ENCODE measurements around the gene LRRC61.

LRRC61 gene

DNA sequence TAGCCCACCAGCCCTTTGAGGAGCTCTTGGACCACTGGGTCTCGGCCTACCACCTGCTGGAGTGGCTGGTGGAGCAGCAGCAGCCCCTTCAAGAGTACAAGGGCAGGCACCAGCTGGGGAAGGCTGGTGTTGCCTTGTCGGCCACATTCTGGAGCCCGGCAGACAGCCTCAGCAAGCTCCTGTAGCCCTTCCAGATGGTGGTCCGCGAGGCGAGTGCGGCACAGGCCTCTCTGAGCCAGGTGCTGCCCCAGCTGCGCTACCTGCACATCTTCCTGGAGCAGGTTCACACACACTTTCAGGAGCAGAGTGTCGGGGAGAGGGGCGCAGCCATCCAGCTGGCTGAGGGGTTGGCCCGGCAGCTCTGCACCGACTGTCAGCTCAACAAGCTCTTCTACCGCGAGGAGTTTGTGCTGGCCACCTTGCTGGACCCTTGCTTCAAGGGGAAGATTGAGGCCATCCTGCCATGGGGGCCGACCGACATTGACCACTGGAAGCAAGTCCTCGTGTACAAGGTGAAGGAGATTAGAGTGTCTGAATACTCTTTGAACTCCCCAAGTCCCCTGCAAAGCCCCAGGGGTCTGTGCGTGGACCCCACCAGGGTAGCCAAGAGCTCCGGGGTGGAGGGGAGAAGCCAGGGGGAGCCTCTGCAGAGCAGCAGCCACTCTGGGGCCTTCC lies 7.2 kb downstream of the LRRC61 start:
- Mint-ChIP-seq H3K27me3 (no peaks in the 10 kb centered on the region), H3K9me3 (no peaks in the 10 kb centered on the region), H3K27ac (no peak overlapping the region), H3K4me1 (peaks cover 4% of the 10 kb centered on the region), H3K4me3 (no peak overlapping the region), H3K36me3 (peaks cover 25% of the 10 kb centered on the region)
- ATAC-seq (ENCODE audit: low read depth): no peak
- no peak for DNase-seq (ENCODE audit: low spot score in 2 of 2)

DNA sequence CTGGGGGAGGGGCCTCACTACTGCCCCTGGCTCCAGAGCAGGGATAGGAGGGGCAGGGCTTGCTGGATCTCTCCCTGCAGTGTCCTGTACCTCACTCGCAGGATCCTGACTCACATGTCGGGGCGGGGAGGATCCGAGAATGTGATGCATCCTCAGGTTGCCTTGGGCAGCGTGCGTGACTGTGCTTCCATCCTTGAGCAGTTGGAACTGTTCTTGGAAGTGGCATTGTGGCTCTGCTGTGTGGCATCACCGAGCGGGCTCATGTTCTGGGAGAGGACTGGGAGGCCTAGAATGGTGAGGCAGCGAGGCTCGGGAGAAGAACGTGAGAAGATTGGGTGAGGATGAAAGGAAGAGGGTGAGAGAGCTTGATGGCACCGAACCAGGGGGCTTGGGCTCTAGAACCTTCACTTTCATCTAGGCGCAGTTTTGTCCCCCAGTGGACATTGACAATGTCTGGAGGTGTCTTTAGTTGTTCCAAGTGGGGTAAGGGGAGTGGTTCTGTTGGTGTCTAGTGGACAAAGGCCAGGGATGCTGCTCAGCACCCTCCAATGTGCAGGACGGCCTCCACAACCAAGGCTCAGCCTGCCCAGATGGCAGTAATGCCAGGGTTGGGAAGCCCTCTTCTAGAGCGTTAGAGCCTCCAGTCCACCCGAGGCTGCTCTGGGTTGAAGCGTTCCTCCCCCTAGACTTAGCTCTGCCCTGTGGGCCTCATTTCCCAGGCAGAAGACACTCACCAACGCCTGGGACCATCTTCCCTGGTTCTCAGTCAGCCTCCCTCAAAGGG lies 9.9 kb downstream of the LRRC61 start:
- no peak overlapping the region for H3K4me3 Mint-ChIP-seq
- H3K9me3 Mint-ChIP-seq: no peaks in the 10 kb centered on the region
- DNase-seq (ENCODE audit: low spot score in 2 of 2) (no peak), ATAC-seq (ENCODE audit: low read depth) (no peak)
- peaks cover 2% of the 10 kb centered on the region for H3K4me1 Mint-ChIP-seq
- H3K27me3 Mint-ChIP-seq: peaks cover 1% of the 10 kb centered on the region
- H3K36me3 Mint-ChIP-seq: peaks cover 23% of the 10 kb centered on the region
- no peak overlapping the region for H3K27ac Mint-ChIP-seq

DNA sequence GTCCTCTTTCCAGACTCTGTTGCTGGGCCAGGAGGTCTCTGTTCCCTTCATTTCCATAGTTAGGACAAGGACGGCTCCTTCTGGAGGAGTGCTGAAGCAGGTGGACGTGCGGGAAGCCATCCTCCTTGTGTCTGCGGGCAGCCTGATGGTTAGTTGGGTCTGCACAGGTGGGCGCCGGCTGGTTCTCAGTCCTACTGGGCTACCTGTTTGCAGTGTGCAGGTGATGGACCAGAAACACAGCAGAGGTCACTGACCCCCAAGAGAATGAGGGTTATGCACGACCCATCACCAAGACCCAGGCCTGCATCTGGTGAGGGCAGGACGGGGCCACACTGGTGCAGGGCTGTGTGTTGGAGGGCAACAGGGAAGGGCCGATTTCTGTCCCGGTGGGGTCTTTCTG lies 10.5 kb downstream of the LRRC61 start:
- DNase-seq (ENCODE audit: low spot score in 2 of 2): no peak
- Mint-ChIP-seq H3K9me3 (no peaks in the 10 kb centered on the region), H3K27me3 (peaks cover 2% of the 10 kb centered on the region), H3K4me1 (peaks cover 2% of the 10 kb centered on the region), H3K27ac (no peak overlapping the region), H3K36me3 (peaks cover 25% of the 10 kb centered on the region), H3K4me3 (no peak overlapping the region)
- no peak for ATAC-seq (ENCODE audit: low read depth)

DNA sequence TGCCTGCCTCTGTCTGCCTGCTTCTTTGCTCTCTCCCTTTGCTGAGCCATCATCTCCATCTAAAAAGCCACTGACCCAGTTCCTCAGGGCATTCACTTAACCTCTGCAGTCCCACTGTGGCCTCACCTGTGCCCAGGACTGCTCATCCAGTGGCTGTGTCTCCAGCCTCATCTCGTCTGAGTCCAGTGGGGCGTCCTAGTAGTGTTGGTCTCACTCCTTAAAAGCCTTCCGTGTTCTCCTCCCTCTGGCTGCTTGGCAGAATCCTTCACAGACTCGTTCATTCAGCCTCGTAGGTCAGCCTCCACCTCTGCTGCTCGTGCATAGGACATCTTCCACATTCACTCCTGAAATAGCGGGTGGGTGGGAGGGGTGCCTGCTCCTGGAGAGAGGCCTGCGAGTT lies 11.0 kb downstream of the LRRC61 start:
- no peak for DNase-seq (ENCODE audit: low spot score in 2 of 2)
- H3K9me3 Mint-ChIP-seq: no peaks in the 10 kb centered on the region
- H3K36me3 Mint-ChIP-seq: peaks cover 20% of the 10 kb centered on the region
- ATAC-seq (ENCODE audit: low read depth): no peak
- no peak overlapping the region for H3K4me3 Mint-ChIP-seq
- H3K27me3 Mint-ChIP-seq: peaks cover 2% of the 10 kb centered on the region
- no peak overlapping the region for H3K27ac Mint-ChIP-seq
- peaks cover 2% of the 10 kb centered on the region for H3K4me1 Mint-ChIP-seq

DNA sequence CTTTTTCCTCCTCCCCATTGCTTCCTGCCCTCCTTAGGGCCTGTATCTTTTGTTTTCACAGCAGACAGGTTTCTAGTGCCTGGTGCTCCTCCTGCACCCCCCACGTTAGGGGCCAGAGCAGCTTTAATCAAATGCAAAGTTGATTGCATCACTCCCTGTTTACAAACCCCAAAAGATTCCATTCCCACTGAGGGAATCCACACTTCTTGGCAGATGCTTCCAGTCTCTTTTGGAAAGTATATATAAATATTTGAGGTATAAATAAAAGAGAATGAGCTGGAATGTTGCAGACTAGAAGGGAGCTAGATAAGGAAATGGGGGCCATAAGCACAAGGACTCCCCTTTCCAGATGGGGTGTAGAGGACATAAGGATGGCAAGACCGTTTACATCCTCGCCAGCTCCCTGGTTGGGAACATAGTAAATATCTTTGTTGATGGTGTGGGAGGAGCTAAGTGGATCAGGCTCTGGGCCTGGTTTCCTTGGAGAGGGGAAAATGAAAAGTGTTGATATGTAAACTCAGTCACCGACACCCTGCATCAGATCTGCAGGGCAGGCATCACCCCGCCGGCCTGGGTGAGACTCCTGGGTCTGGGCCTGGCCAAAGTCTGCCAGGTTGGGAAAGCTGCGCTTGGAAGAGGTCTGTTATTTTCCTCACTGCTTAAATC lies 12.1 kb downstream of the LRRC61 start:
- no peak overlapping the region for H3K4me3 Mint-ChIP-seq
- peaks cover 7% of the 10 kb centered on the region for H3K4me1 Mint-ChIP-seq
- no peaks in the 10 kb centered on the region for H3K9me3 Mint-ChIP-seq
- ATAC-seq (ENCODE audit: low read depth): no peak
- DNase-seq (ENCODE audit: low spot score in 2 of 2): no peak
- no peak overlapping the region for H3K27ac Mint-ChIP-seq
- H3K27me3 Mint-ChIP-seq: peaks cover 3% of the 10 kb centered on the region
- H3K36me3 Mint-ChIP-seq: peaks cover 22% of the 10 kb centered on the region

DNA sequence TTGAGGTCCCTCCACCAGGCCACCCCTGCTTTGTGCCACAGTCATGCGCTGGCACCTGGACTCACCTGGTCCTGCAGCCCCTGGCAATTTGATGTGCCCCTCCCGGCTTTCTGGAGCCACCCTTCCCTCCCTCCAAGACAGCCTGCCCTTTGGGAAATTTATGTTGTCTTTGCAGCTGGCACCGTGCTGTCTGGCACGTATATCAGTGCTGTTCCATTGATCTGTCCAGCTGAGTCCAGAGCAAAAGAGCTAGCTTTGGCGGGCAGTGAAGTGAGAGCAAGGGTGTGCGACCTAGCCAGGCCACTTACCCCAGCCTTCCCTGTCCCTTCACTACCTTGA lies 12.6 kb downstream of the LRRC61 start:
- DNase-seq (ENCODE audit: low spot score in 2 of 2): no peak

DNA sequence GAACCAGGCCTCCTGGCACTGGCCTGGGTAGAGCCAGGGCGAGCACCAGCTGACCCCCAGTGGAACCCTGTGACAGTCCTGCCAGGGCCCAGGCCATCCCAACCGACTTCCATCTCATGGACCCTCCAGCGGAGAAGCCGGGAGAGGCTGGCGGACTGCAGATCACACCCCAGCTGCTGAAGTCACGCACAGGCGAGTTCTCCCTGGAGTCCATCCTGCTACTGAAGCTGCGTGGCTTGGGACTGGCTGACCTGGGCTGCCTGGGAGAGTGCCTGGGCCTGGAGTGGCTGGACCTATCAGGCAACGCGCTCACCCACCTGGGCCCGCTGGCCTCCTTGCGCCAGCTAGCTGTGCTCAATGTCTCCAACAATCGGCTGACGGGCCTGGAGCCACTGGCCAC lies 13.6 kb downstream of the LRRC61 start:
- Mint-ChIP-seq H3K27ac (no peak overlapping the region), H3K36me3 (peaks cover 19% of the 10 kb centered on the region), H3K4me3 (no peak overlapping the region), H3K27me3 (peaks cover 10% of the 10 kb centered on the region), H3K4me1 (peaks cover 11% of the 10 kb centered on the region), H3K9me3 (no peaks in the 10 kb centered on the region)
- DNase-seq (ENCODE audit: low spot score in 2 of 2) (no peak), ATAC-seq (ENCODE audit: low read depth) (no peak)

More for the DNA sequence above, 12.6 kb downstream of the LRRC61 start:
- Mint-ChIP-seq H3K9me3 (no peaks in the 10 kb centered on the region), H3K27me3 (peaks cover 6% of the 10 kb centered on the region), H3K4me3 (no peak overlapping the region), H3K36me3 (peaks cover 20% of the 10 kb centered on the region), H3K4me1 (peaks cover 10% of the 10 kb centered on the region), H3K27ac (no peak overlapping the region)
- ATAC-seq (ENCODE audit: low read depth): no peak

DNA sequence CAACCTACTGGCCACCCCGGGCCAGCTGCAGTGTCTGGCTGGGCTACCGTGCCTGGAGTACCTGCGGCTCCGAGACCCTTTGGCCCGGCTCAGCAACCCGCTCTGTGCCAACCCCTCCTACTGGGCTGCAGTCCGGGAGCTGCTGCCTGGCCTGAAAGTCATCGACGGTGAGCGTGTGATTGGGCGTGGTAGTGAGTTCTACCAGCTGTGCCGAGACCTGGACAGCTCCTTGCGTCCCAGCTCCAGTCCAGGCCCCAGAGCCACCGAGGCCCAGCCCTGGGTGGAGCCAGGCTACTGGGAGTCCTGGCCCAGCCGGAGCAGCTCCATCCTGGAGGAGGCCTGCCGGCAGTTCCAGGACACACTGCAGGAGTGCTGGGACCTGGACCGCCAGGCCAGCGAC lies 14.0 kb downstream of the LRRC61 start:
- no peak overlapping the region for H3K27ac Mint-ChIP-seq
- H3K9me3 Mint-ChIP-seq: no peaks in the 10 kb centered on the region
- ATAC-seq (ENCODE audit: low read depth): no peak
- DNase-seq (ENCODE audit: low spot score in 2 of 2): no peak
- peaks cover 17% of the 10 kb centered on the region for H3K36me3 Mint-ChIP-seq
- no peak overlapping the region for H3K4me3 Mint-ChIP-seq
- H3K27me3 Mint-ChIP-seq: peaks cover 14% of the 10 kb centered on the region
- H3K4me1 Mint-ChIP-seq: peaks cover 11% of the 10 kb centered on the region

DNA sequence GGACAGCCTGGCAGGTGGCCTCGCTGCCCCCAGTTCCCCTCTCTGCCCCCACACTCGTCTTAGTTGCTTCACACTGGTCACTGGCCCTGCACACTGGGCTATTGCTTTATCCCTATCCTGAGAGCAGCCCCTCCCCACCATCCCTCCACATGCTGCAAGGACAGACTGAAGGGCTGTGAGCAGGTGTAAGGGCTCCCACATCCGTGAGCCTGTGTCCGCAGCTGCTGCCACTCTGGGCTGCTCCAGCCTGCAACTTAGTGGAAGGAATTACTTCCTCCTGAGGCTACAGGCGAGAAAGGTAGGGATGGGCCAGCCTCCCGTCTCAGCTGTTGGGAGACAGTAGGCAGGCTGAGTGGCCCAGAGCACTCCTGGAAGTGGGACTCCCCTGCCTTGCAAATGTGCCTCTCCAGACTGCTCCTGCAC lies 14.5 kb downstream of the LRRC61 start:
- peaks cover 17% of the 10 kb centered on the region for H3K36me3 Mint-ChIP-seq
- H3K27ac Mint-ChIP-seq: no peak overlapping the region
- no peaks in the 10 kb centered on the region for H3K9me3 Mint-ChIP-seq
- H3K4me3 Mint-ChIP-seq: no peak overlapping the region
- ATAC-seq (ENCODE audit: low read depth): no peak
- peaks cover 11% of the 10 kb centered on the region for H3K4me1 Mint-ChIP-seq
- no peak for DNase-seq (ENCODE audit: low spot score in 2 of 2)
- H3K27me3 Mint-ChIP-seq: peaks cover 15% of the 10 kb centered on the region

DNA sequence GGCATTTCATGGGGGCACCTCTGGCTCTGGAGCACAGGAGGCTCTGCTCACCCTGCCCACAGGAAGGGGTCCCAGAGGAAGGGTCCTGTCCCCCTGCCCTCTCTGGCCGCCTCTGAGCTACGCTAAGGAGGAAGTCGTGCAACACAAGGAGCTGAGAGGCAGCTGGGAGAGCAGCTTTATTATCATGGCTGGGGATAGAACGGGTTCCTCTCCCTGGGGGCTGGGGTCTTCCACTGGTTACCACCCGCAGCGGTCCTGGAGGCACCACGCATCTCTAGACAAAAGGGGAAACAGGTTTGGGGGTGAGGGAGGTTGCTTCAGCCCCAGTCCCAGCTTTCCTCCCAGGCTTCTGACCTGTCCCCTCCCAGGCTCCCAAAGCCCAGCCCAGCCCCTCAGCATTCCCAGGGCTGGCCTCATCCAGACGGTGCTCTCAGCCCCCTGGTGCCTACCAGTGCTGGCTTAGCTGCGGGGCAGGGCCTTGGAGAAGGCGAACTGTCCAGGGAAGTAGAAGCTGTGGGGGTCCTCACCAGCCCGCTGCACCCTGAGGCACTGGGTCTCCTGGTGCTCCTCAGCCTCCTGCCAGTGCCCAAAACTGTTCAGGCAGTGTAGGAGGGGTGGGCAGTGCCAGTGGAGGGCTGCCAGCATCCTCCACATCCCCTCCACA lies 15.1 kb downstream of the LRRC61 start:
- Mint-ChIP-seq H3K27ac (no peak overlapping the region), H3K27me3 (peaks cover 15% of the 10 kb centered on the region)

DNA sequence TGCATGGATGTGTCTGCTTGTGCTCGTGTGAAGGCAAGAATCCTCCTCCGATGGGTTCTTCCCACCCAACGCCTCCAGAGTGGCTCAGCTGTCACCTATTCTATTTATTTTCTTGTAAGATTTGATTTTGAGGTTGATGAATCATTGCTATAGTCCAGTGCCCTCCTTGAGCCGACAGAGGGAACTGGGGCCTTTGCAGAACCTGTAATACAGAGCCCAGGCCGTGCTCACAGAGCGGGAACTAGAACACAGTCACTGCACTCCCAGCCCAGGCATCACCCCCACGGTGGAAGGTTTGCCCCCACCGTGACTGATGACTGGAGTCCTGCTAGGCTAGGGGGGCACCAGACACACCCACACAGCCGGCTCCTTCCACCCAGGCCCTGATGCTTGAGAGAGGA lies 16.3 kb downstream of the LRRC61 start:
- Mint-ChIP-seq H3K4me1 (peaks cover 9% of the 10 kb centered on the region), H3K4me3 (no peak overlapping the region), H3K9me3 (peaks cover 4% of the 10 kb centered on the region), H3K27me3 (peaks cover 19% of the 10 kb centered on the region), H3K36me3 (peaks cover 22% of the 10 kb centered on the region), H3K27ac (no peak overlapping the region)
- ATAC-seq (ENCODE audit: low read depth): peak; percentile 42
- DNase-seq (ENCODE audit: low spot score in 2 of 2): no peak

More for the DNA sequence above, 15.1 kb downstream of the LRRC61 start:
- H3K4me1 Mint-ChIP-seq: peaks cover 9% of the 10 kb centered on the region
- no peak overlapping the region for H3K4me3 Mint-ChIP-seq
- peaks cover 2% of the 10 kb centered on the region for H3K9me3 Mint-ChIP-seq
- DNase-seq (ENCODE audit: low spot score in 2 of 2) (no peak), ATAC-seq (ENCODE audit: low read depth) (no peak)
- peaks cover 17% of the 10 kb centered on the region for H3K36me3 Mint-ChIP-seq

DNA sequence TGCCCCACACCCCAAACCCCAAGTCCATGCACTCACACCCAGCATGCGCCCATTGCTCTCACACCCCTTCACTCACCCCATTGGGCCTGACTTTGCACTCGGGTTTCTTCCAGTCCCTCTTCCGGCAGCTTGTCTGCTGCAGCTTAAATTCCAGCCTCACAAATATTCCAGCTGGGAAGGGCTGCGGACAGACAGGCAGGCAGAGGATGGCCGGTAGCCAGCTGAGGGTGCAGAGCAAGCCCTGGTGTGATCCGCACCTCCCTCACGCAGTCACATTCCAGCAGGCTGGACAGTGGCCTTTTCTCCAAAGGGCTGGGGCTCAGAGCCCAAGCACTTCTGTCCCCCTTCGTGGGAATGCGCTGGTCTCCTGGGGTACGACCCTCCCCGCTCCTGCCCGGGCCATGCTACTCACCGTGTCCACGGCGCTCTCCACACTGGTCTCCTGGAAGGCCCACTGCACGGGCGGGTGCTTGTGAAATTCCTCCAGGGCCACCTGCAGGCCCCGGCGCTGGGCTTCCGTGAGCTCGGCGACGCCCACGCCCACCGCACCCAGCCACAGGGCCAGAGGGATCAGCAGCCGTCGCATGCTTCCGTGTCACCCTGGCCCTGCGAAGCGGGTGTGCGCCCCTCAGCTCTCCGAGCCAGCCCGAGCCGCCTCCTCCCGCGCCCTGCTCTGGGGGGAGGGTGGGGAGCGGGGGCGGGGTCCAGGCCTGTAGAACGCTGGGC lies 17.0 kb downstream of the LRRC61 start:
- Mint-ChIP-seq H3K9me3 (peaks cover 4% of the 10 kb centered on the region), H3K4me1 (peaks cover 9% of the 10 kb centered on the region), H3K27me3 (peaks cover 19% of the 10 kb centered on the region), H3K27ac (no peak overlapping the region), H3K36me3 (peaks cover 22% of the 10 kb centered on the region), H3K4me3 (peak overlapping the region; percentile 35)
- no peak for DNase-seq (ENCODE audit: low spot score in 2 of 2)
- peak; percentile 44 for ATAC-seq (ENCODE audit: low read depth)

DNA sequence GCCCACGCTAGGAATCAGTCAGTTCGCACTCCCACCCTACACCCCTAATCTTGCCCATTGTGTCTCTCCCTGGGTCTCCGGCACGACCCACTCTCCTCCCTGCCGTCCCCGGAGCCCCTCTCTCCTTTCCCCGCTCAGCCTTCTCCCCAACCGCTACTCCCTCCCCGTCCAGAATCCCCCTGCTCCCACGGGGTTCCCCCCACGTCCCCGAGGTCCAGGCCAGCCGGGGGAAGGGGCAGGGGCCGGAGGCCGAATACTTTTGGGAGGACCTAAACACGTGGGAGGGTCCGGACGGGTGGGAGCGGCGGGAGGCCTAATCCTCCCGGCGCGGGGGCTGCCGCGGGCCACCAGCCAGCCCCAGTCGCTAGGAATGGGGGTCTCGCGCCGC lies 17.7 kb downstream of the LRRC61 start:
- DNase-seq (ENCODE audit: low spot score in 2 of 2): no peak
- Mint-ChIP-seq H3K4me3 (no peak overlapping the region), H3K27me3 (peaks cover 19% of the 10 kb centered on the region), H3K36me3 (peaks cover 22% of the 10 kb centered on the region), H3K27ac (no peak overlapping the region), H3K9me3 (peaks cover 4% of the 10 kb centered on the region), H3K4me1 (peaks cover 9% of the 10 kb centered on the region)
- ATAC-seq (ENCODE audit: low read depth): no peak

Data from memory B cell (primary cell).